Hepatocyte (in vitro differentiated cells): ENCODE data around the gene PGAP3. TPM values are rescaled to one million over a fixed set of nuclear protein-coding genes. Genes with fewer than 3 reads are reported as not detected.

Source experiments
- DNase-seq: peaks from one replicate; pipeline ENCODE4 v3.0.0-alpha.2; 2016; ENCODE audit warnings: low spot score
- H2AFZ ChIP-seq: fragments of 200-600 bp; sonication (generic); 2 replicates; pipeline ENCODE4 v1.6.0; 2016; ENCODE audit warnings: antibody characterized with exemption, mild to moderate bottlenecking
- H3K27ac ChIP-seq: fragments of 200-600 bp; sonication (generic); 2 replicates; pipeline ENCODE4 v1.5.1; 2016; ENCODE audit warnings: mild to moderate bottlenecking
- H3K27me3 ChIP-seq: fragments of 200-600 bp; sonication (generic); 2 replicates; pipeline ENCODE4 v1.6.1; 2016
- H3K36me3 ChIP-seq: fragments of 200-600 bp; sonication (generic); replicated peaks from 2 replicates; pipeline ENCODE4 v1.5.1; 2016; ENCODE audit warnings: low read depth; ENCODE audit not compliant: insufficient read depth
- H3K4me1 ChIP-seq: fragments of 200-600 bp; sonication (generic); 2 replicates; pipeline ENCODE4 v1.5.1; 2016; ENCODE audit warnings: mild to moderate bottlenecking, moderate library complexity; ENCODE audit not compliant: insufficient read depth
- H3K4me2 ChIP-seq: fragments of 200-600 bp; sonication (generic); 2 replicates; pipeline ENCODE4 v1.6.0; 2016
- H3K4me3 ChIP-seq: fragments of 200-600 bp; sonication (generic); 2 replicates; pipeline ENCODE4 v1.5.1; 2016; ENCODE audit warnings: mild to moderate bottlenecking
- H3K79me2 ChIP-seq: fragments of 200-600 bp; sonication (generic); 2 replicates; pipeline ENCODE4 v1.6.0; 2017; ENCODE audit warnings: mild to moderate bottlenecking
- H3K9me2 ChIP-seq: fragments of 200-600 bp; sonication (generic); replicated peaks from 2 replicates; pipeline ENCODE4 v1.6.0; 2017; ENCODE audit warnings: mild to moderate bottlenecking; ENCODE audit not compliant: insufficient read depth
- H3K9me3 ChIP-seq: fragments of 200-600 bp; sonication (generic); 2 replicates; pipeline ENCODE4 v1.5.1; 2016; ENCODE audit warnings: low read depth, mild to moderate bottlenecking
- H4K20me1 ChIP-seq: fragments of 200-600 bp; sonication (generic); 2 replicates; pipeline ENCODE4 v1.6.0; 2016; ENCODE audit warnings: mild to moderate bottlenecking; ENCODE audit not compliant: insufficient read depth, poor library complexity, severe bottlenecking
- CTCF ChIP-seq: fragments of 200-600 bp; sonication (generic); IDR thresholded peaks from 2 replicates; pipeline ENCODE4 v1.5.1; 2016; ENCODE audit warnings: antibody characterized with exemption, mild to moderate bottlenecking; ENCODE audit not compliant: poor library complexity
- EZH2 ChIP-seq: fragments of 200-600 bp; sonication (generic); IDR thresholded peaks from 2 replicates; pipeline ENCODE4 v1.6.1; 2016; ENCODE audit warnings: antibody characterized with exemption, mild to moderate bottlenecking, borderline replicate concordance
- EZH2phosphoT487 ChIP-seq: fragments of 200-600 bp; sonication (generic); IDR thresholded peaks from one replicate; pipeline ENCODE4 v1.6.1; 2018; ENCODE audit warnings: antibody characterized with exemption, mild to moderate bottlenecking, low read depth, moderate library complexity; ENCODE audit not compliant: unreplicated experiment, severe bottlenecking
- WGBS: methylation state at CpG from one replicate; pipeline ENCODE4 v1.1.6; 2016; ENCODE audit warnings: low lambda C conversion rate; ENCODE audit errors: missing lambda C conversion rate; 5-methylcytosine and 5-hydroxymethylcytosine counted together
- polyA plus RNA-seq: library from polyadenylated mRNA; unstranded; fragments of >200 nt; fragmentation: Nextera tagmentation; extraction: Ambion mirVana; gene quantifications from 2 replicates; pipeline ENCODE4 v1.2.1, GENCODE V29; 2016
- total RNA-seq: library from RNA; depleted of rRNA; stranded (reverse); fragments of >200 nt; gene quantifications from 2 replicates; pipeline ENCODE4 v1.2.3, GENCODE V29; 2014

PGAP3 gene
- total and polyA plus RNA-seq, 2 experiments from 2014 or later = 33.0 to 35.4 TPM

- WGBS = 38% methylated on average over 17 of the region's 17 CpGs
- Histone ChIP-seq H3K4me2 (peak overlapping the region; percentile 51), H3K4me1 (peaks cover 52% of the 10 kb centered on the region), H3K4me3 (no peak overlapping the region), H4K20me1 (no peaks in the 10 kb centered on the region), H3K79me2 (no peaks in the 10 kb centered on the region), H3K36me3 (no peaks in the 10 kb centered on the region), H2AFZ (no peak overlapping the region), H3K27me3 (peaks cover 5% of the 10 kb centered on the region), H3K9me3 (no peaks in the 10 kb centered on the region), H3K27ac (no peak overlapping the region), H3K9me2 (no peaks in the 10 kb centered on the region)
- no peak for TF ChIP-seq EZH2phosphoT487
- no peak for TF ChIP-seq CTCF
- no peak for TF ChIP-seq EZH2
- peak; percentile 70 for DNase-seq
Measured at GRCh38 chr17:39663688-39664580, 23.9 kb downstream of the PGAP3 start.

GRCh38 chr17:39663340-39663687 is 24.5 kb downstream of the PGAP3 start:
- Histone ChIP-seq H3K4me1 (peaks cover 46% of the 10 kb centered on the region), H3K4me2 (peak overlapping the region; percentile 51), H3K79me2 (no peaks in the 10 kb centered on the region), H3K9me3 (no peaks in the 10 kb centered on the region), H4K20me1 (no peaks in the 10 kb centered on the region), H3K27me3 (peaks cover 3% of the 10 kb centered on the region), H3K4me3 (no peak overlapping the region), H3K9me2 (no peaks in the 10 kb centered on the region), H3K36me3 (no peaks in the 10 kb centered on the region), H3K27ac (no peak overlapping the region), H2AFZ (no peak overlapping the region)
- 70% methylated on average over 3 of the region's 4 CpGs for WGBS
- no peak for DNase-seq
- TF ChIP-seq EZH2phosphoT487 (no peak), CTCF (no peak), EZH2 (no peak)

GRCh38 chr17:39662551-39663339 is 25.1 kb downstream of the PGAP3 start:
- 90% methylated on average over 22 of the region's 22 CpGs for WGBS
- no peak for DNase-seq

More at GRCh38 chr17:39662551-39663339, 25.1 kb downstream of the PGAP3 start:
- no peaks in the 10 kb centered on the region for H3K9me2 ChIP-seq
- H3K4me1 ChIP-seq = peaks cover 40% of the 10 kb centered on the region
- peaks cover 3% of the 10 kb centered on the region for H3K27me3 ChIP-seq
- no peaks in the 10 kb centered on the region for H3K9me3 ChIP-seq
- H4K20me1 ChIP-seq = no peaks in the 10 kb centered on the region
- H3K27ac ChIP-seq = no peak overlapping the region
- no peaks in the 10 kb centered on the region for H3K36me3 ChIP-seq
- H3K4me3 ChIP-seq = no peak overlapping the region
- no peak overlapping the region for H2AFZ ChIP-seq
- H3K4me2 ChIP-seq = peak overlapping the region; percentile 51
- TF ChIP-seq EZH2 = no peak
- no peak for TF ChIP-seq EZH2phosphoT487
- TF ChIP-seq CTCF = no peak
- H3K79me2 ChIP-seq = no peaks in the 10 kb centered on the region
